GM12892 (cell line): Measurements from ENCODE around the gene MOV10L1.

Source experiments
- POLR2A ChIP-seq: IDR thresholded peaks from 2 replicates; pipeline ENCODE4 v1.6.1; 2011; ENCODE audit warnings: low read depth, low read length, control low read depth
- POLR2AphosphoS5 ChIP-seq: IDR thresholded peaks from 2 replicates; pipeline ENCODE4 v1.6.1; 2011; ENCODE audit warnings: low read depth, low read length, control low read depth

DNA sequence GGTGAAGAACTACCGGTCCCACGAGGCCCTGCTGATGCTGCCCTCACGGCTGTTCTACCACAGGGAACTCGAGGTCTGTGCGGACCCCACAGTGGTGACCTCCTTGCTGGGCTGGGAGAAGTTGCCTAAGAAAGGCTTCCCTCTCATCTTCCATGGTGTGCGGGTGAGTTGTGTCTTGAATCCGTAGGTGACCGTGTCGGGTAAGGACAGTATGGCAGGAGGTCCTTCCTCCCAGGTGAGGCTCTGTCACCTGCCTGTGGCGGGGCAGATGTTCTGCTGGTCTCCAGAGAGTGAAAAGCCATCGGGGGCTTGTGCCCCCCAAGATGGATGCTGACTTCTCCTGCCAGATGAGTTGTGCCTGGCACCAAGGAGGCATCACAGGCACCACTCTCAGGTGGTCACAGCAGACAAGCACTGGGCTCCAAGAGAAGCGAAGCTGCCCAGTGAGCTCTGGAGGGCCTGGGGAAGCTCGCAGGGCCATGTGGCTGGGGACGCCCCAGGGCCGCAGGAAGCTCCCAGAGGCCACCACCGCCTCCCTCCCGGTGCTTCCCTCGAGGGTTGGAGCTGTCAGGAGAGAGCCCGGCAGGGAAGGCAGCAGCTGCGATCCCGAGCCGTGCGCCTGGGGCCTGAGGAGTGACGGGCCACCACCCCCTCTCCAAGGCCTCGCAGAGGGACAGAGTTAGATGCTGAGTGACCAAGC lies 63.4 kb downstream of the MOV10L1 start:
- no peak for TF ChIP-seq POLR2AphosphoS5
- no peak for TF ChIP-seq POLR2A
